ENCODE data around the gene ELP5. TPM values are rescaled to one million over a fixed set of nuclear protein-coding genes. Genes with fewer than 3 reads are reported as not detected.
A peak's percentile ranks its signal among the peaks of the same experiment; 100 is the strongest.

ELP5 gene
- total RNA-seq, 2 donors from 2014 or later = 62.1 to 89.5 TPM

GRCh38 chr17:7235693-7236665 is 16.0 kb upstream of the ELP5 start:
- peak overlapping the region; percentile 11 for H3K27ac Mint-ChIP-seq
- no peaks in the 10 kb centered on the region for H3K9me3 Mint-ChIP-seq
- peak overlapping the region; percentile 85 to 89 for H3K4me3 Mint-ChIP-seq
- H3K27me3 Mint-ChIP-seq (ENCODE audit: low read depth) = no peaks in the 10 kb centered on the region
- DNase-seq (no peak), ATAC-seq (replicated peaks in 1 of 2) (no peak)
- peaks cover 72% of the 10 kb centered on the region for H3K4me1 Mint-ChIP-seq (ENCODE audit: low read depth)
- peaks cover 8 to 12% of the 10 kb centered on the region in 2 donors for H3K36me3 Mint-ChIP-seq (ENCODE audit: insufficient read depth in 2 of 2)

- Mint-ChIP-seq H3K4me3 (peak overlapping the region; percentile 93 to 100), H3K9me3 (no peaks in the 10 kb centered on the region), H3K36me3 (ENCODE audit: insufficient read depth in 2 of 2) (peaks cover 11 to 13% of the 10 kb centered on the region in 2 donors), H3K27me3 (ENCODE audit: low read depth) (no peaks in the 10 kb centered on the region), H3K4me1 (ENCODE audit: low read depth) (peaks cover 72% of the 10 kb centered on the region), H3K27ac (peak overlapping the region; percentile 83)
- ATAC-seq (replicated peaks in 1 of 2) (no peak), DNase-seq (no peak)
Observed at GRCh38 chr17:7236808-7237207, 15.2 kb upstream of the ELP5 start.

- peak overlapping the region; percentile 93 to 100 for H3K4me3 Mint-ChIP-seq
- ATAC-seq (replicated peaks in 1 of 2) (no peak), DNase-seq (no peak)
- H3K27ac Mint-ChIP-seq = peak overlapping the region; percentile 83
- peaks cover 71% of the 10 kb centered on the region for H3K4me1 Mint-ChIP-seq (ENCODE audit: low read depth)
- H3K9me3 Mint-ChIP-seq = no peaks in the 10 kb centered on the region
- H3K36me3 Mint-ChIP-seq (ENCODE audit: insufficient read depth in 2 of 2) = peaks cover 13 to 17% of the 10 kb centered on the region in 2 donors
- H3K27me3 Mint-ChIP-seq (ENCODE audit: low read depth) = no peaks in the 10 kb centered on the region
Observed at GRCh38 chr17:7237266-7237760, 14.7 kb upstream of the ELP5 start.

GRCh38 chr17:7237761-7238419 is 14.1 kb upstream of the ELP5 start:
- H3K36me3 Mint-ChIP-seq (ENCODE audit: insufficient read depth in 2 of 2) = peaks cover 13 to 17% of the 10 kb centered on the region in 2 donors
- peak; percentile 42 to 49 for ATAC-seq (replicated peaks in 1 of 2)
- H3K4me1 Mint-ChIP-seq (ENCODE audit: low read depth) = peaks cover 67% of the 10 kb centered on the region
- H3K27ac Mint-ChIP-seq = peak overlapping the region; percentile 55
- peak overlapping the region; percentile 93 to 100 for H3K4me3 Mint-ChIP-seq
- H3K27me3 Mint-ChIP-seq (ENCODE audit: low read depth) = no peaks in the 10 kb centered on the region
- DNase-seq = peak; percentile 88 to 89
- H3K9me3 Mint-ChIP-seq = no peaks in the 10 kb centered on the region

- peak overlapping the region; percentile 93 to 100 for H3K4me3 Mint-ChIP-seq
- no peaks in the 10 kb centered on the region for H3K9me3 Mint-ChIP-seq
- DNase-seq (peak in 1 of 2 donors; percentile 38), ATAC-seq (replicated peaks in 1 of 2) (no peak)
- H3K36me3 Mint-ChIP-seq (ENCODE audit: insufficient read depth in 2 of 2) = peaks cover 13 to 17% of the 10 kb centered on the region in 2 donors
- no peaks in the 10 kb centered on the region for H3K27me3 Mint-ChIP-seq (ENCODE audit: low read depth)
- H3K27ac Mint-ChIP-seq = peak overlapping the region; percentile 94
- peaks cover 64% of the 10 kb centered on the region for H3K4me1 Mint-ChIP-seq (ENCODE audit: low read depth)
Observed at GRCh38 chr17:7238420-7239090, 13.5 kb upstream of the ELP5 start.

GRCh38 chr17:7239091-7240027 is 12.7 kb upstream of the ELP5 start, which contains the start of gene PHF23:
PHF23 (minus strand) TSS chr17:7239457; CDS start chr17:7239279, 178 bp downstream.
- peaks cover 13 to 16% of the 10 kb centered on the region in 2 donors for H3K36me3 Mint-ChIP-seq (ENCODE audit: insufficient read depth in 2 of 2)
- no peaks in the 10 kb centered on the region for H3K9me3 Mint-ChIP-seq
- ATAC-seq (replicated peaks in 1 of 2) (peak; percentile 71 to 72), DNase-seq (peak; percentile 96 to 98)
- peak within 1 kb of the TSS; percentile 93 to 100 for H3K4me3 Mint-ChIP-seq
- peaks cover 66% of the 10 kb centered on the region for H3K4me1 Mint-ChIP-seq (ENCODE audit: low read depth)
- H3K27ac Mint-ChIP-seq = peak within 1 kb of the TSS; percentile 94
- no peaks in the 10 kb centered on the region for H3K27me3 Mint-ChIP-seq (ENCODE audit: low read depth)

- DNase-seq = no peak
- Mint-ChIP-seq H3K4me1 (ENCODE audit: low read depth) (peaks cover 57% of the 10 kb centered on the region), H3K36me3 (ENCODE audit: insufficient read depth in 2 of 2) (peaks cover 12 to 16% of the 10 kb centered on the region in 2 donors), H3K4me3 (peak overlapping the region; percentile 93 to 100), H3K27ac (peak overlapping the region; percentile 76), H3K27me3 (ENCODE audit: low read depth) (no peaks in the 10 kb centered on the region), H3K9me3 (no peaks in the 10 kb centered on the region)
- no peak for ATAC-seq (replicated peaks in 1 of 2)
Observed at GRCh38 chr17:7240375-7240774, 11.6 kb upstream of the ELP5 start.

- Mint-ChIP-seq H3K36me3 (ENCODE audit: insufficient read depth in 2 of 2) (peaks cover 13 to 19% of the 10 kb centered on the region in 2 donors), H3K27ac (peak overlapping the region; percentile 99), H3K9me3 (no peaks in the 10 kb centered on the region), H3K4me3 (peak overlapping the region; percentile 93 to 100), H3K4me1 (ENCODE audit: low read depth) (peaks cover 48% of the 10 kb centered on the region), H3K27me3 (ENCODE audit: low read depth) (no peaks in the 10 kb centered on the region)
- no peak for ATAC-seq (replicated peaks in 1 of 2)
- DNase-seq = no peak
Observed at GRCh38 chr17:7241090-7241733, 10.8 kb upstream of the ELP5 start.

- peaks cover 11 to 20% of the 10 kb centered on the region in 2 donors for H3K36me3 Mint-ChIP-seq (ENCODE audit: insufficient read depth in 2 of 2)
Observed at GRCh38 chr17:7241783-7242716, 10.0 kb upstream of the ELP5 start, which contains the start of gene GABARAP. GABARAP (minus strand) TSS chr17:7242449; CDS start chr17:7242330, 119 bp downstream.

GRCh38 chr17:7242717-7243452 is 9.1 kb upstream of the ELP5 start:
- H3K27ac Mint-ChIP-seq = peak overlapping the region; percentile 99
- peaks cover 34% of the 10 kb centered on the region for H3K4me1 Mint-ChIP-seq (ENCODE audit: low read depth)
- peak; percentile 58 for ATAC-seq (replicated peaks in 1 of 2)
- peak overlapping the region; percentile 93 to 100 for H3K4me3 Mint-ChIP-seq
- H3K9me3 Mint-ChIP-seq = no peaks in the 10 kb centered on the region
- DNase-seq = peak; percentile 93 to 96
- H3K36me3 Mint-ChIP-seq (ENCODE audit: insufficient read depth in 2 of 2) = peaks cover 11 to 18% of the 10 kb centered on the region in 2 donors
- no peaks in the 10 kb centered on the region for H3K27me3 Mint-ChIP-seq (ENCODE audit: low read depth)

More at GRCh38 chr17:7241783-7242716, 10.0 kb upstream of the ELP5 start, which contains the start of gene GABARAP:
- H3K4me1 Mint-ChIP-seq (ENCODE audit: low read depth) = peaks cover 40% of the 10 kb centered on the region
- peak; percentile 92 to 93 for DNase-seq
- H3K27ac Mint-ChIP-seq = peak within 1 kb of the TSS; percentile 99
- H3K9me3 Mint-ChIP-seq = no peaks in the 10 kb centered on the region
- H3K4me3 Mint-ChIP-seq = peak within 1 kb of the TSS; percentile 93 to 100
- ATAC-seq (replicated peaks in 1 of 2) = peak; percentile 26 to 35
- no peaks in the 10 kb centered on the region for H3K27me3 Mint-ChIP-seq (ENCODE audit: low read depth)
